Esophagus squamous epithelium (tissue), 5 donors: ENCODE data around the gene GYS1. TPM values are rescaled to one million over a fixed set of nuclear protein-coding genes. Genes with fewer than 3 reads are reported as not detected.
A peak's percentile ranks its signal among the peaks of the same experiment; 100 is the strongest.

Experiments used
- DNase-seq: peaks from one replicate; lab custom pipeline; 2025; lab: John Stamatoyannopoulos, UW
- H3K27ac ChIP-seq, 4 donors: fragments of 200-600 bp; sonication (generic); one replicate each; pipeline ENCODE4 v1.5.1; 2016 to 2019; ENCODE audit warnings: mild to moderate bottlenecking in 1 of 4
- H3K27me3 ChIP-seq, 4 donors: fragments of 200-600 bp; sonication (generic); 1 replicate in 3 of 4; 2 replicates in 1 of 4; pipeline versions ENCODE4 v1.5.1 to v1.6.0; 2017 to 2021; ENCODE audit warnings: antibody characterized with exemption in 1 of 4
- H3K36me3 ChIP-seq, 3 donors: fragments of 200-600 bp; sonication (generic); one replicate each; pipeline ENCODE4 v1.5.1; 2016 to 2019
- H3K4me1 ChIP-seq, 3 donors: fragments of 200-600 bp; sonication (generic); one replicate each; pipeline ENCODE4 v1.5.1; 2017 to 2019
- H3K4me3 ChIP-seq, 4 donors: fragments of 200-600 bp; sonication (generic); 1 replicate in 3 of 4; 2 replicates in 1 of 4; pipeline ENCODE4 v1.5.1; 2016 to 2019; ENCODE audit warnings: mild to moderate bottlenecking in 2 of 4, moderate library complexity in 1 of 4
- H3K9me3 ChIP-seq, 3 donors: fragments of 200-600 bp; sonication (generic); one replicate each; pipeline ENCODE4 v1.5.1; 2016 to 2019
- CTCF ChIP-seq, 6 experiments: fragments of 450-650 bp in 4 of 6; fragments of 200-600 bp in 2 of 6; sonication (generic) in 2 of 6; IDR thresholded peaks; one replicate each; pipeline ENCODE4 v1.5.1; 2016 to 2019; ENCODE audit warnings: antibody characterized with exemption in 6 of 6, mild to moderate bottlenecking in 4 of 6, moderate library complexity in 4 of 6
- POLR2A ChIP-seq, 4 donors: fragments of 450-650 bp; IDR thresholded peaks; one replicate each; pipeline ENCODE4 v1.6.1; 2017; ENCODE audit warnings: antibody characterized with exemption in 4 of 4, mild to moderate bottlenecking in 4 of 4, moderate library complexity in 3 of 4
- WGBS, 2 donors: methylation state at CpG; one replicate each; pipeline ENCODE4 v1.1.5; 2018; 5-methylcytosine and 5-hydroxymethylcytosine counted together
- intact Hi-C: fragments of 100-400 bp; cut with DNase I; formaldehyde crosslinking; loops from one replicate; pipeline ENCODE4 v1.15.0; 2022
- total RNA-seq, 4 donors: library from RNA; depleted of rRNA; stranded (reverse); fragments of >200 nt; gene quantifications; one replicate each; pipeline ENCODE4 v1.1.0, GENCODE V29; 2016
- donor health status: DM: yes; HTN: yes; CAD: no.

GYS1 gene
- total RNA-seq, 4 donors from 2014 or later, result 30.6 to 47.6 (median 39.5) TPM

GRCh38 chr19:49017666-49018351, 24.7 kb upstream of the GYS1 start:
- peaks cover 0 to 38% (median 0%) of the 10 kb centered on the region in 4 donors for H3K27me3 ChIP-seq
- H3K4me3 ChIP-seq, result peak overlapping the region; percentile 21 to 68 (median 48)
- TF ChIP-seq POLR2A (IDR thresholded peaks at IDR 0.05) (no peak), CTCF (IDR thresholded peaks at IDR 0.05) (peak in 4 of 6 experiments; percentile 26 to 47 (median 36))
- H3K36me3 ChIP-seq, result peaks cover 0 to 41% (median 5%) of the 10 kb centered on the region in 3 donors
- H3K4me1 ChIP-seq, result peaks cover 0 to 35% (median 20%) of the 10 kb centered on the region in 3 donors
- intact Hi-C loops, result no loop called here
- 0% methylated on average over 1 to 2 of the region's 62 CpGs for WGBS, 2 donors
- H3K9me3 ChIP-seq, result no peaks in the 10 kb centered on the region
- DNase-seq, result no peak
- H3K27ac ChIP-seq, result peak overlapping the region in 2 of 4 donors; percentile 5 to 23

GRCh38 chr19:49017041-49017665, 24.0 kb upstream of the GYS1 start, which contains the start of gene LHB:
LHB (minus strand) TSS chr19:49017091; CDS start chr19:49017081, 10 bp downstream.
- WGBS, 2 donors, result 83% methylated on average over 6 of the region's 17 CpGs; no CpG with 5 or more reads in 1 of the 2 donors
- Histone ChIP-seq H3K27me3 (peaks cover 0 to 38% (median 0%) of the 10 kb centered on the region in 4 donors), H3K36me3 (peaks cover 0 to 48% (median 5%) of the 10 kb centered on the region in 3 donors), H3K4me1 (peaks cover 0 to 35% (median 20%) of the 10 kb centered on the region in 3 donors), H3K4me3 (peak within 1 kb of the TSS; percentile 21 to 68 (median 48)), H3K27ac (peak within 1 kb of the TSS in 2 of 4 donors; percentile 5 to 23), H3K9me3 (no peaks in the 10 kb centered on the region)
- TF ChIP-seq CTCF (IDR thresholded peaks at IDR 0.05) (no peak), POLR2A (IDR thresholded peaks at IDR 0.05) (no peak)
- intact Hi-C loops, result no loop called here
- DNase-seq, result no peak

GRCh38 chr19:49016067-49016839, 23.1 kb upstream of the GYS1 start:
- Histone ChIP-seq H3K36me3 (peaks cover 4 to 57% (median 5%) of the 10 kb centered on the region in 3 donors), H3K27ac (no peak overlapping the region), H3K4me1 (peaks cover 0 to 35% (median 20%) of the 10 kb centered on the region in 3 donors), H3K4me3 (no peak overlapping the region), H3K9me3 (no peaks in the 10 kb centered on the region), H3K27me3 (peaks cover 0 to 38% (median 0%) of the 10 kb centered on the region in 4 donors)
- no peak for DNase-seq
- intact Hi-C loops, result no loop called here
- no peak for TF ChIP-seq POLR2A (IDR thresholded peaks at IDR 0.05)
- no peak for TF ChIP-seq CTCF (IDR thresholded peaks at IDR 0.05)
- 40 to 92% methylated on average over 2 to 11 of the region's 29 CpGs for WGBS, 2 donors

GRCh38 chr19:49014870-49015255, 21.8 kb upstream of the GYS1 start:
- no peak for DNase-seq
- Histone ChIP-seq H3K27ac (no peak overlapping the region), H3K4me3 (no peak overlapping the region), H3K9me3 (no peaks in the 10 kb centered on the region), H3K4me1 (peaks cover 0 to 28% (median 20%) of the 10 kb centered on the region in 3 donors), H3K36me3 (peaks cover 13 to 71% (median 15%) of the 10 kb centered on the region in 3 donors), H3K27me3 (peaks cover 0 to 28% (median 0%) of the 10 kb centered on the region in 4 donors)
- intact Hi-C loops, result no loop called here
- TF ChIP-seq POLR2A (IDR thresholded peaks at IDR 0.05), result no peak
- TF ChIP-seq CTCF (IDR thresholded peaks at IDR 0.05), result no peak
- 58 to 89% methylated on average over 2 to 10 of the region's 18 CpGs for WGBS, 2 donors
